ENCODE data around the gene TMEM179.
"Not testable (repeated sequence)": the region's sequence is repeated elsewhere in the genome, so short reads cannot be mapped to it uniquely, and the experiment has no call there.

Gene TMEM179

GRCh38 chr14:104637546-104638003, 33.0 kb upstream of the TMEM179 start:
- DNase-seq (ENCODE audit: low read depth) = no peak
- H3K4me3 ChIP-seq (ENCODE audit: control insufficient read depth, low read depth, low read length) = no peak overlapping the region
- no peak for TF ChIP-seq CTCF (conservative IDR thresholded peaks at IDR 0.05; ENCODE audit: control insufficient read depth, insufficient read depth, low read depth, low read length)

- not testable (repeated sequence) for DNase-seq (ENCODE audit: low read depth); H3K4me3 ChIP-seq (ENCODE audit: control insufficient read depth, low read depth, low read length)
These were observed 32.4 kb upstream of the TMEM179 start for GRCh38 chr14:104636846-104637545.

DNA sequence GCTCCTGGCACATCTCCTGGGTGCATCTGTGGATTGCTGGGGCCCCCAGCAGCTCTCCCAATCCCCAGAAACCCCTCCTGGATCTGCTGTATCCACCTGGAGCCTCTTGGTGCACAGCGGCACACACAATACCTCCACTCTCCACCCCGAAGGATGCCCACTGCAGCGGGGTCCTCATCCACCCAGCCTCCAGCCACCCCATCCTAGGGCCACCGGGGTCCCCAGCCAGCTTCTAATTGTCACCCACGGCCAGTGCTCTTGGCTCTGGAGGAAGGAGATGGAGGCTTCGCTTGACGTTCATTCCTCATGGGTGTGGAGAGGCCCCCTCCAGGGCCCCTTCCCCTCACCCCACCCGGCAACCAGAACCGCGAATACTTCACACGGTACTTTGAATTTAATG, 31.6 kb upstream of the TMEM179 start:
- DNase-seq (ENCODE audit: low read depth) = no peak
- no peak for TF ChIP-seq CTCF (conservative IDR thresholded peaks at IDR 0.05; ENCODE audit: control insufficient read depth, insufficient read depth, low read depth, low read length)
- no peak overlapping the region for H3K4me3 ChIP-seq (ENCODE audit: control insufficient read depth, low read depth, low read length)

- DNase-seq (ENCODE audit: low read depth) = no peak
- H3K4me3 ChIP-seq (ENCODE audit: control insufficient read depth, low read depth, low read length) = no peak overlapping the region
- TF ChIP-seq CTCF (conservative IDR thresholded peaks at IDR 0.05; ENCODE audit: control insufficient read depth, insufficient read depth, low read depth, low read length) = no peak
These were observed 31.1 kb upstream of the TMEM179 start for GRCh38 chr14:104635717-104636116.

DNA sequence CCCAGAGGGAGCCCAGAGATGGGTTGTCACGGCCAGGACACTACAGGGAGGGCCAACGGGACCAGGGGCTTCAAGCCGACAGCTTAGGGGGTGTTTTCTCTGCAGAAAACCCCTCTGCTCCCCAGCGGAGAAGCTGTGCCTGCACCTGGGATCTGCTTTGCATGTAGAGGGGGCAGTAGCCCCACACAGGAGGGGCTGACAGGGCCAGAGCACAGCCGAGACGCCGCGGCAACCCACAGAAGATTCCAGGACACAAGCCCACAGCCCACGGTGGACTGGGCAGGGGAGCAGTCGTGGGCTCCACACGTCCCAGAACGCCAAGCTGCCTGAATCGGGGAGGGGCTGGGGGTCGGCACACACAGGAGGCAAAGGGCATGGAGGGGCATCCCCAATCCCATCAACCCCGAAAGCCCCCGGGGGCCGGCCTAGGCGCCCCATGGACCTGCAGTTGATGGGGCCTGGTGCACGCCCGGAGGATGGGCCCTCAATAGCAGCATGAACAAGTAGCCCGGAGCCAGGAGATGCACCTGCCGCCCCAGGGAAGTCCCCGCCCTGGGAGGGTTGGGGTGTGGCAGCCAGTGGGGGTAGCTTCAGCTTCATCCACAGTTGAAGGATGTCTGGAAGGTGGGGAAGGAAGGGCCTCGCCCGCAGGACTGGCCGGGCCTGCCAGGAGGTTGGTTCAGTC, 30.5 kb upstream of the TMEM179 start:
- TF ChIP-seq CTCF (conservative IDR thresholded peaks at IDR 0.05; ENCODE audit: control insufficient read depth, insufficient read depth, low read depth, low read length) = no peak
- no peak overlapping the region for H3K4me3 ChIP-seq (ENCODE audit: control insufficient read depth, low read depth, low read length)
- DNase-seq (ENCODE audit: low read depth) = no peak

DNA sequence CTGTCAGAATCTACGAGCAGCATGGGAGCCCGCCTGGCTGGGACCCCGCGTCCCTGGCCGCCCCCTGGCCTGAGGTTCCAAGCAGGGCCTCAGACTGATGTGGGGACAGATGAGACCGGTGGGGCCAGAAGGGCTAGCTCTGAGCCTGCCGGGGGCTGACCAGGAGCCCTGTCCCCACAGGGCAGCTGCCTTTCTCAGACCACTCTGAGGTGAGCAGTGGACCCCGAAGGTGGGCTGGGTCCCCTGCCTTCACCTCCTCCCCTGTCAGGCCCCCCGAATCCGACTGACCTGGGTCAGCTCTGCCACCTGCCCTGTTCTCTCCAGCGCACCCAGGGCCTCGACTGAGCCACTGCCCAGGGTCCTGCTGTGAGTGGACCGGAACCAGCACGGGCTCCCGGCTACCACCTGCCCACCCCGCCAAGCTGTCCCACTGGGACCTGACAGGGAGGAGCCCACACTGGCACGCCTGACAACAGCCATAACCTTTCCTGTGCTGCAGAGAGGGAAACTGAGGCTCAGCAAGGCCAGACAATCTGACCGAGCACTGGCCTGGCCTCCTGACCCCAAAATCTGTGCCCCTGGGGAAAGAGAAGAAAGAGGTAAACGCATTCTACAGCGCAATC, 29.7 kb upstream of the TMEM179 start:
- DNase-seq (ENCODE audit: low read depth) = no peak
- H3K4me3 ChIP-seq (ENCODE audit: control insufficient read depth, low read depth, low read length) = no peak overlapping the region
- no peak for TF ChIP-seq CTCF (conservative IDR thresholded peaks at IDR 0.05; ENCODE audit: control insufficient read depth, insufficient read depth, low read depth, low read length)

All from fibroblast of mammary gland (primary cell).